Measurements from ENCODE around the gene ZBTB20.

- no peak for TF ChIP-seq CTCF (IDR thresholded peaks at IDR 0.05)
- TF ChIP-seq POLR2A (IDR thresholded peaks at IDR 0.05) = no peak
Observed at GRCh38 chr3:114691871-114692270, 455.2 kb downstream of the ZBTB20 start.
